Left hindlimb (tissue), 1 donor: Measurements from ENCODE around the gene EDEM1.

ENCODE experiments used
- DNase-seq: peaks from one replicate; pipeline ENCODE4 v3.0.0-alpha.2; 2018

Gene EDEM1

DNA sequence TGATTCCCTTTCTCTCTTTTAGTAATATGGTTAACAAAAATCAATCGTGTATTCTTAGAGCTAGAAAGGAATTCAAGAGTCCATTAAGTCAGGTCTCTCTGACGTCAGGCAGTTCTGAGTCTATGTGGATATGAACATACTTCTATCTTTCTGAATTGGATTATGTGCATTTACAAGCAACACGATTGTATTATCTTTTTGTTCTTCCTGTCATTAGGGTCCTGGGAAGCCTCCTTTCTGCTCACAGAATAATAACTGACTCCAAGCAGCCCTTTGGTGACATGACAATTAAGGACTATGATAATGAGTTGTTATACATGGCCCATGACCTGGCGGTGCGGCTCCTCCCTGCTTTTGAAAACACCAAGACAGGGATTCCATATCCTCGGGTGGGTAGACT lies 14.0 kb downstream of the EDEM1 start:
- DNase-seq, result no peak

- DNase-seq, result no peak
Measured at GRCh38 chr3:5202222-5202621, 14.7 kb downstream of the EDEM1 start.

DNA sequence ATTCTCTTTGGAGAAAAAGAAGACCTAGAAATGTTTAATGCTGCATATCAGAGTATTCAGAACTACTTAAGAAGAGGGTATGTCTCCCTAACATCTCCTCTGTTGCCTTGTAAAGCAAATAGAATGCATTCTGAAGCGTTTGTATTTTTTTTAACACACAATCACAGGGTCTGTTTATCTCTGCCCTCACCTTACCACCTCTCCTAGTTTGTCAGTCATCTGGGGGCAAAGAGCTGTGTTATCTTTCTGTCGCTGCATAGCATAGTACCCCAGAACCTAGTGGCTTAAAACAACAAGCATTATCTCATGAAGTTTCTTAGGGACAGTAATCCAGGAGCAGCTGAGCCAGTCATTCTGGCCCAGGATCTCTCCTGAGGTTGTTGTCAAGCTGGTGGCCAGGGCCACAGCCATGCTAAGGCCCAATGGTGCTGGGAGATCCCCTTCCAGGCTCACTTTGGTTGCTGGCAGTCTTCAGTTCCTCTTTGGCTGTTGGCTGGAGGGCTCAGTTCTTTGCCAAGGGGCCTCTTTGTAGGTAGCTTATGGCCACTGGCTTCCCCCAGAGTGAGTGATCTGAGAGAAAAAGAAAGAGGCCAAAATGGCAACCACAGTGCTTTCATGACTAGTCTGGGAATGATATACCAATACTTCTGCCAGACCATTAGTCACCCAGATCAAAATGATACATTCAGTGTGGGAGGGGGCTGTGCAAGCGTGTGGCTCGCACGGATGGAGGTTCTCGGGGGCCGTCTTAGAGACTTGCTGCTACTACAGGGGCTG lies 17.8 kb downstream of the EDEM1 start:
- no peak for DNase-seq

GRCh38 chr3:5210926-5211325 lies 23.4 kb downstream of the EDEM1 start:
- no peak for DNase-seq

GRCh38 chr3:5212628-5213573 lies 25.4 kb downstream of the EDEM1 start:
- DNase-seq, result no peak

GRCh38 chr3:5213574-5213966 lies 26.1 kb downstream of the EDEM1 start:
- no peak for DNase-seq

DNA sequence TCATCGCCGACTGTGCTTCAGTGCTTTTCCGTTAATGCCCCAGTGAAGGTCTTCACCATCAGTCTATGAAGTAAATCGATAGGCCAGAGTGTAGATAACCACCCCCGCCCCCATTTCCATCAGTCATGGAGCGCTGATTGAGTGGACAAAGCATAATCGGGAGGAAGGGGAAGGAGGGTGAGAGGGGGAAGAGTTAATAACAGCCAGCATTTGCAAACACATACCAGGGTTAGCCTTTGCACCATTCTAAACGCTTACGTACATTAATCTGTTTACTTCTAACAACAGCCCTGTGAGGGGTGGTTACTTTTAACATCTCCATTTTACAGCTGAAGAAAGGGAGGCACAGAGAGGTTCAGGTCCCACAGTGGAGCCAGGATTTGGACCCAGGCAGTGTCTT lies 26.8 kb downstream of the EDEM1 start:
- no peak for DNase-seq

- no peak for DNase-seq
Measured at GRCh38 chr3:5217824-5218595, 30.5 kb downstream of the EDEM1 start.

DNA sequence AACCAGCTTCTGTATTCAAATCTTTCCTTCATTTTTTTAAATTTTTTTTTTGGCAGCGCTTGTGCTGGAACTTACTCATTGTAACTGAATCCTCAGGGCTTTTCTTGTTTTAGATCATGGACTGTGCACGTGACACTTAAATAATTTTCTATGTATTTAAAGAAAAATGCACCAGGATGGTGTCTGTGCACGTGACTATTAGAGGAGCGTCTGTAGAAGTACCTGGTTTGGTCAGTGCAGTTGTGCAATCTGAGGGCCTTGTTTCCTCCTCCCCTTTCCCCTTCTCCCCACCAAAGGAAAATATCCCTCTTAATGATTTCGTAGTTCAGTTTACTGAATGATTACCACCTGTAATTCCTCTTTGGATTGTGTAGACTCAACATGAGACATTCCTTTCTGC lies 31.3 kb downstream of the EDEM1 start:
- DNase-seq, result no peak

DNA sequence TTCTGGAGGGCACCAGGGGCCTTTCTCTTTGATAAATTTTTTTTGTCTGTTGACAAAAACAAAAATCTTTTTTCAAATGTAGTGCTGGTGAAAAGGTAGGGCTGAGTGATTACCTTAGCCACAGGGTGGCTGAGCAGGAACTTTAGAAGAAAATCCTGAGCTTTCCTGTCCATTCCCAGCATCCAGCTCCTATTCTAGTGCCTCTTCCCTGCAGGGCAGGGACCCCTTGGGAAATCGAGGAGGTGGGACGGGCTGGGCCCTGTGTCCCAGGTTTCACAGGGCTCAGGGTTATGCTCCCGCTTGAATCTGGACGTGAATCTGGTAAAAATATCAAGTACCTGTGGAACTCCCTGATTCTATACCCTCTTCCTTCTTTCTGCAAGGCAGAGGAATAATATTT lies 31.7 kb downstream of the EDEM1 start:
- no peak for DNase-seq

DNA sequence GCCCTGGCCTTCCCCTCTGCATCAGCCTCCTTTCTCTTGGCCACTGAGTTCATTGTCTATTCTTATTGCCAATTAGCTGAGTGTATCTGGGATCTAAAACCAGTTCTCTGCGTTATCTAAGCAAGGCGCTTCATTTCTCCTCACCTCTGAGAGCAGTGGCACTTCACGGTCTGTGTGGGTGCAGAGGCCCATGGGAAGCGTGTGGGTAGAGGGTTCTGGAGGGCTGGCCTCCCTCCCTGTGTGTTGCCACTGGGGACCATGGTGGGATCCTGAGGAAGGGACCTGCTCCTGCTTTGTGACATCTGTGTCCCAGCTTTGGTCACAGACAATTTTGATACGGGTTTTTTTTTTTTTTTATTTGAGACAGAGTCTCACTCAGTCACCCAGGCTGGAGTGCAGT lies 32.7 kb downstream of the EDEM1 start:
- DNase-seq, result no peak

- DNase-seq, result no peak
Measured at GRCh38 chr3:5220667-5221431, 33.3 kb downstream of the EDEM1 start.

DNA sequence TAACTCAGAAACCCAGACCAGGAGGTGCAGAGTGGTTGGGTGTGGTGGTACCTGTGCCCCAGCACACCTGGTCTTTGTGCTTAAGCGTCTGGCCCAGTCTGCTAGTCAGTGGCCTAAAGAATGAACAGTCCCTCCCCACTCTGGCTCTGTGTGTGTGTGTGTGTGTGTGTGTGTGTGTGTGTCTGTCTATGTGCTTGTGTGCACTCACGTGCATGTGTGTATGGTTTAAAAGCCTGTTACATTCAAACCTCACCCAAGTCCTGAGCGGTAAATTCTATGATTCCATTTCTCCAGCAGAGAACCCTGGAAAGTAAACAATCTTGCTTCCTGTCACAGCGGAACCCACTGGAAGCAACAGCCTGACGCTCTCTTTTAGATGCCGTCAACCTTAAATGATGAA lies 34.2 kb downstream of the EDEM1 start:
- DNase-seq, result no peak

DNA sequence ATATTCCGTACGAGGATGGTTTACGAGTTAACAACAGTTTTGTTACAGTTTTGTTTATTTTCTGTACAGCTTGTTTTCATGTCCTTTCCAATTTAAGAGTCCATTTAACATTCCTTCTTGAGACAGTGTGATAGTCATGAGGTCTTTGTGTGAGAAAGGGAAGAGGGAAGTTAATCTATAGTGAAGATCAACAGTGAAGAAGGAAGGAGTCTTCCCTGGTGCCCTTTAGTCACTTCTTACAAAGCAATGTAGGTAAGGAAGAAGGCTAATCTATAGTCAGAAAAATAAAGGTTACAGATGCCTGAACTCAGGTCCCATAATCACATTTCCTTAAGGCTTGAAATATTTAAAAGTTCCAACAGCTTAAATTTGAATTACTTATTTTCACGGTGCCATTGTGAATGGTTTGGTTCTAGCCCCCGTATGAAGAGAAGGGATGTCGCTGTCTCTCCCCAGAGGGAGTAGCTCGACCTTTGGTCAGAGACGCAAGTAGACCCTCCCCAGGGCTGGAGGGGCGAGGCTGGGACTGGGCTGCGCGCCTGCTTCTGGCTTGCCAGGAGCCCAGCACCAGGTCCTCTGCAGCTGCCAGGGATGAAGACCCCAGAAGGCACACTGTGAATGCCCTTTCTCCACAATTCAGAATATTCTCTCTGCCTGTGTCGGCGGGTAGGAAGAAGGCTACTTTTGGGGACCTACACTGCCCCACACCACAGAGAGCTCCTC lies 34.9 kb downstream of the EDEM1 start:
- DNase-seq, result no peak

DNA sequence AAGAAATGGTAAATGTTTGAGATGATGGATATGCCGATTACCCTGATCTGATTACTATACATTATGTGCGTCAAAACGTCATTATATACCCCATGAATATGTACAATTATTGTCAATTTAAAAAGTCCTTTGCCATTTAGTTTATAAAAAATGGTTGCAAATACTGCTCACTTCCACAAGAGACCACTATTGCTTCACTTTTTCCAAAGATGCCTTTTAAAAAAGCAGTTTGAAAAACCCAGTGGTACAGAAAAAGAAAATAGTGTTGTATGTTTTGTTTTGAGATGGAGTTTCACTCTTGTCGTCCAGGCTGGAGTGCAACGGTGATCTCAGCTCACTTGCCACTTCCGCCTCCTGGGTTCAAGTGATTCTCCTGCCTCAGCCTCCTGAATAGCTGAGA lies 39.3 kb downstream of the EDEM1 start:
- DNase-seq, result no peak

- DNase-seq, result no peak
Measured at GRCh38 chr3:5227812-5228211, 40.3 kb downstream of the EDEM1 start.

DNA sequence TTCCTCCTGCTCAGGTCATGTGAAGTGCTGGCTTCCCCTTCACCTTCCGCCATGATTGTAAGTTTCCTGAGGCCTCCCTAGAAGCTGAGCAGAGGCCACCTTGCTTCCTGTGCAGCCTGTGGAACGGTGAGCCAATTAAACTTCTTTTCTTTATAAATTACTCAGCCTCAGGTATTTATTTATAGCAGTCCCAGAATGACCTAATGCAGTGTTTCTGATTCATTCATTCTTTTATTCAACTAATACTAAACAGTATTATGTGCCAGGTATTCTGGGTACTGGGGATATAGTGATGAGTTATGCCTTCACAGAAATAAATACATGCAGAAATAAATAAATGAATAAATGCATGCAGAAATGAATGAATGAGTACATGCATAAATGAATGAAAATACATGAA lies 41.9 kb downstream of the EDEM1 start:
- no peak for DNase-seq

GRCh38 chr3:5231074-5231473 lies 43.6 kb downstream of the EDEM1 start:
- DNase-seq, result no peak

DNA sequence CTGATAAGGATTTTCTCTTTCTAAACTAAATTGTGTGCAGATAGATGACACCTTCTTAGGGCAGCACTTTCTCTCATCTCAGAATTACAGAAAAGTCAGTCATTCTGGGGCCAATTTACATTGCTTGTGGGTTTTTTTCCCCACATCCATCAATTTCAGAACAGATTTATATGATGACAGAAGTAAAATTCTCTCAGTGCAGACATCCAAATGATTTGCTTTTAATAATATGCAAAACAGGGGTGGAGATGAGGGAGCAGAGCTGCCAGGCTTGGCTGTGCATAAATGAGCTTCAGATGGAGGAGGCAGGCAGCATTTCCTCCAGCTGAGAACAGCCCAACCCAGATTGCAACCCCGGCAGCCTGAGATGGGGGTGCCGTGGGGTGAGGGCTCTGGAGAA lies 44.0 kb downstream of the EDEM1 start:
- no peak for DNase-seq

DNA sequence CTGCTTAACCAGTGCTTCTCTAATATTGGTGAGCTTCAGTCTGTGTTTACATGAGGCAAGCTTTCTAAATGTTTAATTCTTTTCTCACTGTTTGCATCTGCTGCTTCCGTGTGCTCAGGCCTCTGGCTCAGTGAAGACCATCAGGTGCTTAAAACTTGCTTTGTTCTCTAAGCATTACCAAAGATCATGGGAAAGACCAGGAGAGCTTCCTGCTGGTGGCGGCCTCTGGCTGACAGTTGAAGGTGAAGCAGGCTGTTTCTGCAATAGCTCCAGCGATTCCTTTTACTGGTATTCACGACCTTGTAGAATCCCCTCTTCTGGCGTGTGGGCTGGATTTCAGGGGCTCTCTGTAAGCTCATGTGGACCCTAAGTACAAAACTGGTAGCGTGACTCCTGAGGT lies 45.1 kb downstream of the EDEM1 start:
- DNase-seq, result no peak

GRCh38 chr3:5233026-5233425 lies 45.5 kb downstream of the EDEM1 start:
- DNase-seq, result no peak

DNA sequence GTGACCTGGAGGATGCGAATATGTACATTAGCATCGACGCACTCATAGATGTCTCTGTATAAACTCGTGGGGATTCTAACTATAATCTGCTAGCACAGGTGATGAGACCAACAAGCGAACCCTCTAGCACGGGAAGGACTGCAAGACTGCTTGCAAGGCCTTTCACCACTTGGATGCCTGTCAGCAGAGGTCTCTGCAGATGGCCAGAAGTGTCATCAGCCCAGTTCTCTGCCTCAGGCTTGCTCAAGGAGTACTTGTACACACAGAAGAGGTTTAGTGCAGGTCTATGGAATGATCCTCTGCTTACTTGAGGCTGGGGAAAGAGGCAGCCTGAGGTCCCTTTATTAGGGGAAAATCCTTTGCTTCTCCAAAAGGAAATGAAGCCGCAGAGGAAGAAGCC lies 48.1 kb downstream of the EDEM1 start:
- no peak for DNase-seq
